Erythroblast (primary cell): ENCODE data around the gene DGKH.

Source experiments
- GATA1 ChIP-seq: IDR thresholded peaks from 2 replicates; pipeline ENCODE4 v1.6.1; 2011; ENCODE audit warnings: low read depth, mild to moderate bottlenecking, control low read depth, low read length, moderate library complexity
- POLR2A ChIP-seq: IDR thresholded peaks from 2 replicates; pipeline ENCODE4 v1.6.1; 2011; ENCODE audit warnings: mild to moderate bottlenecking, low read length

GRCh38 chr13:42279986-42280385, 231.5 kb downstream of the DGKH start:
- no peak for TF ChIP-seq POLR2A
- no peak for TF ChIP-seq GATA1
